MM.1S (cell line): ENCODE data around the gene SPACDR.
"Not testable (repeated sequence)": the region's sequence is repeated elsewhere in the genome, so short reads cannot be mapped to it uniquely, and the experiment has no call there.

Experiments
- DNase-seq: peaks from one replicate; pipeline ENCODE4 v3.0.0-alpha.2; 2015
- H2AFZ ChIP-seq: fragments of 300-600 bp; sonication (generic); 2 replicates; pipeline ENCODE4 v1.6.0; 2016; ENCODE audit warnings: antibody characterized with exemption, low read length
- H3F3A ChIP-seq: fragments of 300-600 bp; sonication (generic); 2 replicates; pipeline ENCODE4 v1.6.1; 2016; ENCODE audit warnings: mild to moderate bottlenecking, antibody characterized with exemption, low read length, moderate library complexity, mixed read lengths; ENCODE audit not compliant: insufficient read depth
- H3K27ac ChIP-seq: fragments of 300-600 bp; sonication (generic); 2 replicates; pipeline ENCODE4 v1.5.1; 2016; ENCODE audit warnings: mild to moderate bottlenecking, low read length
- H3K27me3 ChIP-seq: fragments of 300-600 bp; sonication (generic); replicated peaks from 2 replicates; pipeline ENCODE4 v1.6.0; 2016; ENCODE audit warnings: low read length; ENCODE audit not compliant: insufficient read depth
- H3K36me3 ChIP-seq: fragments of 300-600 bp; sonication (generic); replicated peaks from 2 replicates; pipeline ENCODE4 v1.6.1; 2016; ENCODE audit warnings: mild to moderate bottlenecking, low read length, mixed read lengths; ENCODE audit not compliant: insufficient read depth
- H3K4me1 ChIP-seq: fragments of 300-600 bp; sonication (generic); 2 replicates; pipeline ENCODE4 v1.6.1; 2016; ENCODE audit warnings: low read length, mixed read lengths
- H3K4me2 ChIP-seq: fragments of 300-600 bp; sonication (generic); 2 replicates; pipeline ENCODE4 v1.6.0; 2016; ENCODE audit warnings: low read depth, low read length
- H3K4me3 ChIP-seq: fragments of 300-600 bp; sonication (generic); 2 replicates; pipeline ENCODE4 v1.5.1; 2016; ENCODE audit warnings: low read length, mixed read lengths
- H3K79me2 ChIP-seq: fragments of 300-600 bp; sonication (generic); 2 replicates; pipeline ENCODE4 v1.6.1; 2016; ENCODE audit warnings: mixed run types, low read length, mixed read lengths
- H3K9ac ChIP-seq: fragments of 300-600 bp; sonication (generic); 2 replicates; pipeline ENCODE4 v1.6.1; 2016; ENCODE audit warnings: low read length, mixed read lengths
- H3K9me2 ChIP-seq: fragments of 300-600 bp; sonication (generic); replicated peaks from 2 replicates; pipeline ENCODE4 v1.6.1; 2016; ENCODE audit warnings: mild to moderate bottlenecking, low read length, mixed read lengths; ENCODE audit not compliant: insufficient read depth
- H3K9me3 ChIP-seq: fragments of 300-600 bp; sonication (generic); replicated peaks from 2 replicates; pipeline ENCODE4 v1.6.1; 2016; ENCODE audit warnings: mild to moderate bottlenecking, low read length, mixed read lengths; ENCODE audit not compliant: insufficient read depth
- H4K20me1 ChIP-seq: fragments of 300-600 bp; sonication (generic); 2 replicates; pipeline ENCODE4 v1.6.1; 2016; ENCODE audit warnings: mild to moderate bottlenecking, low read length, moderate library complexity, mixed read lengths; ENCODE audit not compliant: insufficient read depth
- EZH2 ChIP-seq: fragments of 300-600 bp; sonication (generic); optimal IDR thresholded peaks from 2 replicates; pipeline ENCODE3; 2017; ENCODE audit warnings: low read depth, mild to moderate bottlenecking, antibody characterized with exemption, low read length, mixed read lengths
- EZH2phosphoT487 ChIP-seq: fragments of 300-600 bp; sonication (generic); IDR thresholded peaks from 2 replicates; pipeline ENCODE4 v1.6.1; 2018; ENCODE audit warnings: antibody characterized with exemption, low read length
- TF ChIP-seq, protein P1 (sequence below): fragments of 300-600 bp; sonication (generic); IDR thresholded peaks from 2 replicates; pipeline ENCODE4 v1.5.1; 2016; ENCODE audit warnings: antibody characterized with exemption, low read length, mixed read lengths

Gene SPACDR

DNA sequence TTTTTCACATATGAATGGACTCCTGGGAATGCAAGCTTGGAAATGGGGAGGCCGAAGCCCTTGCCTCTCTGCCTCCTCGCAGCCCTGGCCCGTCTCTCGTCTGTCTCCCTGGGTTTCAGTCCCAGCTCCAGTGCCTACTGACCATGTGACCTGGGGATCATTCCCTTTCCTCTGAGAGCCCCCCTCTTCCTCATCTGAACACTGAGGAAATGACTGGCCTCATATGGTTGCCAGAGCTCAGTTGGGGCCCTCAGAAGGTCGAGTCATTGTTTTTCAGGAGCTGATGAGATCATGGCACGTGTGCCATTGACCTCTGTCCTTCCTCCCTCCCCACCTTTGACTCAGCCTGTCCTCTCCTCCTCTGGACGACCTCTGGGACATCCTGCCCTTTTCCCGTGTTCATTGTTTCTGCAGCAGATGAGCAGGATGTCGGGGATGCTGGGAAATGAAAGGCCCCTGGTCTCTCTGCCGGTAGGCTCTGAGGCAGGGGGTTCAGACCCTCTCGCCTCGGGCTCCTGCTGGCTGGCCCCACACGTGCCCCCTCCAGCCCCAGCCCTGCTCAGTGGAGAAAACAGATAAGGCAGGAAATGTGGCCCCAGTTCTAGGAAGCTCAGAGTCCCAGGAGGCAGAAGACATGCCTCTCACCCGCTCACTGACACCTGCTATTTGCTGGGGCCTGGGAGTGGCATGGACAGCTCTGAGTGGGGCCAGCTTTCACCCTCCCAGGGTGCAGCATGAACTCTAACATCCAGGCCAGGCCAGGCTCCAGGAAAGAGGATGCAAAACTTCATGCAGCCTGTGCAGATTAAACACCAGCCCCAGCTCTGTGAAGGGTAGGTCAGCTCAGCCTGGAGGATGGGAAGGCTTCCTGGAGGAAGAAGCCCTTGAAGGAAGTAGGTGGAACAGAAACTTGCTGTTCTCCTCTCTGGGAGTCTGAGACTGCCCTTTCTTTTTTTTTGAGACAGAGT lies 19.5 kb downstream of the SPACDR start:
- Histone ChIP-seq H4K20me1 (no peaks in the 10 kb centered on the region), H3K27ac (no peak overlapping the region), H2AFZ (0 out of 2 replicates have a peak overlapping the region, but pooled peaks have one; percentile 6), H3K36me3 (no peaks in the 10 kb centered on the region), H3F3A (no peaks in the 10 kb centered on the region), H3K9ac (no peak overlapping the region), H3K9me3 (no peaks in the 10 kb centered on the region), H3K4me1 (0 out of 2 replicates have a peak, but pooled peaks cover 10% of the 10 kb centered on the region), H3K4me3 (no peak overlapping the region), H3K4me2 (no peak overlapping the region), H3K9me2 (no peaks in the 10 kb centered on the region), H3K27me3 (no peaks in the 10 kb centered on the region), H3K79me2 (no peaks in the 10 kb centered on the region)
- DNase-seq: no peak
- TF ChIP-seq EZH2: no peak

GRCh38 chr7:100443096-100443840 lies 20.8 kb downstream of the SPACDR start:
- Histone ChIP-seq H3K4me3 (no peak overlapping the region), H3K79me2 (no peaks in the 10 kb centered on the region), H3K9me2 (no peaks in the 10 kb centered on the region), H3K4me2 (no peak overlapping the region), H3K27ac (no peak overlapping the region), H4K20me1 (no peaks in the 10 kb centered on the region), H3K4me1 (0 out of 2 replicates have a peak, but pooled peaks cover 10% of the 10 kb centered on the region), H3K27me3 (no peaks in the 10 kb centered on the region), H3F3A (no peaks in the 10 kb centered on the region), H2AFZ (no peak overlapping the region), H3K9ac (no peak overlapping the region), H3K9me3 (no peaks in the 10 kb centered on the region), H3K36me3 (no peaks in the 10 kb centered on the region)
- no peak for DNase-seq
- no peak for TF ChIP-seq EZH2phosphoT487
- no peak for TF ChIP-seq EZH2
- TF ChIP-seq, protein P1, sequence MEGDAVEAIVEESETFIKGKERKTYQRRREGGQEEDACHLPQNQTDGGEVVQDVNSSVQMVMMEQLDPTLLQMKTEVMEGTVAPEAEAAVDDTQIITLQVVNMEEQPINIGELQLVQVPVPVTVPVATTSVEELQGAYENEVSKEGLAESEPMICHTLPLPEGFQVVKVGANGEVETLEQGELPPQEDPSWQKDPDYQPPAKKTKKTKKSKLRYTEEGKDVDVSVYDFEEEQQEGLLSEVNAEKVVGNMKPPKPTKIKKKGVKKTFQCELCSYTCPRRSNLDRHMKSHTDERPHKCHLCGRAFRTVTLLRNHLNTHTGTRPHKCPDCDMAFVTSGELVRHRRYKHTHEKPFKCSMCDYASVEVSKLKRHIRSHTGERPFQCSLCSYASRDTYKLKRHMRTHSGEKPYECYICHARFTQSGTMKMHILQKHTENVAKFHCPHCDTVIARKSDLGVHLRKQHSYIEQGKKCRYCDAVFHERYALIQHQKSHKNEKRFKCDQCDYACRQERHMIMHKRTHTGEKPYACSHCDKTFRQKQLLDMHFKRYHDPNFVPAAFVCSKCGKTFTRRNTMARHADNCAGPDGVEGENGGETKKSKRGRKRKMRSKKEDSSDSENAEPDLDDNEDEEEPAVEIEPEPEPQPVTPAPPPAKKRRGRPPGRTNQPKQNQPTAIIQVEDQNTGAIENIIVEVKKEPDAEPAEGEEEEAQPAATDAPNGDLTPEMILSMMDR: no peak

DNA sequence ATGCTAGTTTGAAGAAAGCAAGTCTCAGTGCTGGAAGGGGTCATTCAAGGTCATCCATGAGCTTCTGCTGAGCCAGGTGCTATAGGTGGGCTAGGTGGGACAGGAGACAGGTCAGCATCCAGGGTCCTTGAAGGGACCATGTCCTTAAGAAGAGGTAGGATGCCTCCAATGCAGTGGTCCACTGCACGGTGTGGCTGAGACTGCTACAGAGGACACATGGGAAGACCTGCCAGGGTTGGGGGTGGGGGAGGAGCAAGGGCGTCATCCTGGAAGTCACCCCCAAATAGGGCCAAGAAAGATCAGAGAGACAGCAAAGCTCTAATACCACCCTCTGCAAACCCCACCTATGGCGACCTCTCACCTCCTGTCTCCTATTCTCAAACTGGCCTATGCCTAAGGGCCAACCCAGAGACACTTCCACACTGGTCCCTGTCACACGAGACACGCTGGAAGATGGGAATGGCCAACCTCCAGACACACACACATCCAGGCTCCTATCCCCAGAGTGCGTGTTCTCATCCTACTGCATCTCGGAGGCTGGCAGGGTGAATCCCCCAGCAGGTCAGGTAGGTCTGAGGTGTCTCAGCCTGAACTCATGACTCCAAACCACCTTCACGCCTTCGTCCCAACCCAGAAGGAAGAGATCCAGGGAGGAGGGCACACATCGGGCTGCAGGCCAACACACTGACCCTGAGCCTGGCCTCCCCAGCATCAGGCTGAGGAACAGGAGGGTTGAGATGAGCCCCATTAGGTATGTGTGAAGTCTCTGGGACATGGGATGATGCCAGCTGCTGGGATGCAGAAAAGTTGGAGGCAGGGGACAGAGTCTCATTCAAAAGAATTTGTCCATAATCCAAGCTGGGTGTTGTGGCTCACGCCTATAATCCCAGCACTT lies 22.2 kb downstream of the SPACDR start:
- H4K20me1 ChIP-seq: no peaks in the 10 kb centered on the region
- no peak overlapping the region for H3K27ac ChIP-seq
- no peaks in the 10 kb centered on the region for H3K9me2 ChIP-seq
- no peak overlapping the region for H3K9ac ChIP-seq
- H3F3A ChIP-seq: 0 out of 2 replicates have a peak, but pooled peaks cover 4% of the 10 kb centered on the region
- H2AFZ ChIP-seq: no peak overlapping the region
- H3K36me3 ChIP-seq: no peaks in the 10 kb centered on the region
- TF ChIP-seq EZH2 (no peak), EZH2phosphoT487 (no peak)
- TF ChIP-seq, protein P1: no peak
- H3K4me2 ChIP-seq: no peak overlapping the region
- no peak overlapping the region for H3K4me3 ChIP-seq
- 0 out of 2 replicates have a peak, but pooled peaks cover 10% of the 10 kb centered on the region for H3K4me1 ChIP-seq
- H3K79me2 ChIP-seq: no peaks in the 10 kb centered on the region
- H3K9me3 ChIP-seq: no peaks in the 10 kb centered on the region
- DNase-seq: no peak
- H3K27me3 ChIP-seq: no peaks in the 10 kb centered on the region

DNA sequence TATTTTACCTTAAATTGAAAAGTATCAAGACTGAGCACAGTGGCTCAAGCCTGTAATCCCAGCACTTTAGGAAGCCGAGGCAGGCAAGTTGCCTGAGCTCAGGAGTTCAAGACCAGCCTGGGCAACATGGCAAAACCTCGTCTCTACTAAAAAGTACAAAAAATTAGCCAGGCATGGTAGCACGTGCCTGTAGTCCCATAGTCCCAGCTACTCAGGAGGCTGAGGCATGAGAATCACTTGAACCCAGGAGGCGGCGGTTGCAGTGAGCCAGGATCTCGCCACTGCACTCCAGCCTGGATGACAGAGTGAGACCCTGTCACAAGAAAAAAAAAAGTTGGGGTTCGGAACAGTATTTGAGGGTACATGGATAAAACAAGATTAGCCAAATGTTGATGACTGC lies 24.8 kb downstream of the SPACDR start:
- not testable (repeated sequence) for H3K4me2 ChIP-seq, H2AFZ ChIP-seq, H3K27ac ChIP-seq, H3K36me3 ChIP-seq, H3K9ac ChIP-seq, H4K20me1 ChIP-seq, DNase-seq, H3K4me1 ChIP-seq, H3K27me3 ChIP-seq, H3K4me3 ChIP-seq, H3K9me2 ChIP-seq, H3K9me3 ChIP-seq
- peaks cover 13% of the 10 kb centered on the region; the same call in 1 of the 2 replicates for H3F3A ChIP-seq
- peaks cover 16% of the 10 kb centered on the region for H3K79me2 ChIP-seq

GRCh38 chr7:100438731-100439130 lies 25.3 kb downstream of the SPACDR start:
- H3K9ac ChIP-seq, H3K4me2 ChIP-seq, H3K4me3 ChIP-seq, H3K27me3 ChIP-seq, H3K9me3 ChIP-seq, H4K20me1 ChIP-seq, DNase-seq, H2AFZ ChIP-seq, H3K27ac ChIP-seq, H3K36me3 ChIP-seq, H3K9me2 ChIP-seq: not testable (repeated sequence)
- Histone ChIP-seq H3F3A (peaks cover 17% of the 10 kb centered on the region; the same call in 1 of the 2 replicates), H3K79me2 (peaks cover 22% of the 10 kb centered on the region), H3K4me1 (0 out of 2 replicates have a peak, but pooled peaks cover 12% of the 10 kb centered on the region)
